WTC11 (cell line): ENCODE measurements around the gene GALR2. TPM values are rescaled to one million over a fixed set of nuclear protein-coding genes. Genes with fewer than 3 reads are reported as not detected.

Experiments used
- ATAC-seq: fragments of 200-7000 bp; cut with Tn5 transposase; 2 replicates; pipeline ENCODE4 v1.10.0; 2021; ENCODE audit warnings: mild to moderate bottlenecking, moderate library complexity
- CTCF ChIA-PET: fragments of 300-600 bp; sonication (Branson Sonifier 250); formaldehyde crosslinking; loops from one replicate; lab custom pipeline; 2021; ENCODE audit warnings: antibody characterized with exemption; lab: Charles Lee
- POLR2A ChIA-PET: fragments of 350-600 bp; sonication (Branson Sonifier 250); formaldehyde crosslinking; loops from one replicate; lab custom pipeline; 2021; ENCODE audit warnings: antibody characterized with exemption; lab: Charles Lee
- DNase-seq: peaks from one replicate; pipeline ENCODE4 v3.0.0; 2021; ENCODE audit warnings: low spot score
- H3K27ac Mint-ChIP-seq: 2 replicates; pipeline ENCODE4 v1.8.0; 2021; ENCODE audit warnings: mixed read lengths
- H3K27me3 Mint-ChIP-seq: 2 replicates; pipeline ENCODE4 v1.8.0; 2021; ENCODE audit warnings: low read depth, mild to moderate bottlenecking, moderate library complexity, mixed read lengths
- H3K36me3 Mint-ChIP-seq: 2 replicates; pipeline ENCODE4 v1.8.0; 2021; ENCODE audit warnings: mixed read lengths
- H3K4me1 Mint-ChIP-seq: 2 replicates; pipeline ENCODE4 v1.8.0; 2022; ENCODE audit warnings: mixed read lengths
- H3K4me3 Mint-ChIP-seq: 2 replicates; pipeline ENCODE4 v1.8.0; 2021; ENCODE audit warnings: mild to moderate bottlenecking, moderate library complexity, mixed read lengths
- H3K9me3 Mint-ChIP-seq: 2 replicates; pipeline ENCODE4 v1.8.0; 2021; ENCODE audit warnings: mixed read lengths
- AR ChIP-seq: fragments of 250-450 bp; sonication (Bioruptor Pico); IDR thresholded peaks from 2 replicates; pipeline ENCODE4 v1.9.0; 2021; ENCODE audit warnings: mild to moderate bottlenecking
- ATF1 ChIP-seq: sonication (generic); formaldehyde crosslinking; IDR thresholded peaks from 2 replicates; pipeline ENCODE4 v1.8.1; 2023; ENCODE audit warnings: mild to moderate bottlenecking, moderate library complexity, missing genetic modification reagents
- CTCF ChIP-seq: fragments of 200-600 bp; IDR thresholded peaks from 2 replicates; pipeline ENCODE4 v1.8.0; 2022; ENCODE audit warnings: antibody characterized with exemption
- E2F4 ChIP-seq: sonication (generic); formaldehyde crosslinking; IDR thresholded peaks from 2 replicates; pipeline ENCODE4 v1.8.1; 2022; ENCODE audit warnings: low read depth, mild to moderate bottlenecking, moderate library complexity, missing genetic modification reagents, borderline replicate concordance
- ELF4 ChIP-seq: sonication (generic); formaldehyde crosslinking; IDR thresholded peaks from 2 replicates; pipeline ENCODE4 v1.8.1; 2022; ENCODE audit warnings: low read depth, mild to moderate bottlenecking, moderate library complexity, missing genetic modification reagents
- EMX1 ChIP-seq: fragments of 250-450 bp; sonication (Bioruptor Pico); IDR thresholded peaks from 2 replicates; pipeline ENCODE4 v1.8.0; 2021; ENCODE audit warnings: mild to moderate bottlenecking
- MLX ChIP-seq: sonication (generic); formaldehyde crosslinking; IDR thresholded peaks from 2 replicates; pipeline ENCODE4 v1.8.1; 2023; ENCODE audit warnings: mild to moderate bottlenecking, missing genetic modification reagents, moderate library complexity
- MXD4 ChIP-seq: fragments of 250-450 bp; sonication (Bioruptor Pico); IDR thresholded peaks from 2 replicates; pipeline ENCODE4 v1.8.0; 2021; ENCODE audit warnings: mild to moderate bottlenecking, moderate library complexity, borderline replicate concordance
- NFE2L1 ChIP-seq: sonication (generic); formaldehyde crosslinking; IDR thresholded peaks from 2 replicates; pipeline ENCODE4 v1.8.1; 2023; ENCODE audit warnings: missing genetic modification reagents
- PRRX2 ChIP-seq: fragments of 250-450 bp; sonication (Bioruptor Pico); IDR thresholded peaks from 2 replicates; pipeline ENCODE4 v1.8.0; 2021; ENCODE audit warnings: mild to moderate bottlenecking
- SP1 ChIP-seq: sonication (generic); formaldehyde crosslinking; conservative IDR thresholded peaks from 2 replicates; pipeline ENCODE4 v1.8.1; 2022; ENCODE audit warnings: missing genetic modification reagents
- USF1 ChIP-seq: sonication (generic); formaldehyde crosslinking; IDR thresholded peaks from 2 replicates; pipeline ENCODE4 v1.8.0; 2022; ENCODE audit warnings: mild to moderate bottlenecking, missing genetic modification reagents
- USF2 ChIP-seq: sonication (generic); formaldehyde crosslinking; IDR thresholded peaks from 2 replicates; pipeline ENCODE4 v1.8.1; 2023; ENCODE audit warnings: mild to moderate bottlenecking, missing genetic modification reagents, moderate library complexity
- ZNF232 ChIP-seq: sonication (generic); formaldehyde crosslinking; IDR thresholded peaks from 2 replicates; pipeline ENCODE4 v1.8.0; 2022; ENCODE audit warnings: mild to moderate bottlenecking, missing genetic modification reagents
- ZNF281 ChIP-seq: sonication (generic); formaldehyde crosslinking; IDR thresholded peaks from 2 replicates; pipeline ENCODE4 v1.8.0; 2023; ENCODE audit warnings: mild to moderate bottlenecking, missing genetic modification reagents
- ZNF416 ChIP-seq: fragments of 250-450 bp; sonication (Bioruptor Pico); IDR thresholded peaks from 2 replicates; pipeline ENCODE4 v1.9.0; 2021; ENCODE audit warnings: mild to moderate bottlenecking, inconsistent platforms
- ZNF532 ChIP-seq: fragments of 250-450 bp; sonication (Bioruptor Pico); IDR thresholded peaks from 2 replicates; pipeline ENCODE4 v1.9.0; 2021; ENCODE audit warnings: mild to moderate bottlenecking, borderline replicate concordance
- ZSCAN18 ChIP-seq: fragments of 250-450 bp; sonication (Bioruptor Pico); IDR thresholded peaks from 2 replicates; pipeline ENCODE4 v2.1.2; 2022; ENCODE audit warnings: mild to moderate bottlenecking, moderate library complexity
- total RNA-seq: library from RNA; stranded (reverse); gene quantifications from 3 replicates; pipeline ENCODE4 v1.2.3, GENCODE V29; 2021

The GALR2 gene
- total RNA-seq, 1 experiment from 2014 or later = 2.9 TPM

- peaks cover 47% of the 10 kb centered on the region for H3K4me1 Mint-ChIP-seq
- peak overlapping the region; percentile 59 for H3K4me3 Mint-ChIP-seq
- no peak overlapping the region for H3K27ac Mint-ChIP-seq
- H3K9me3 Mint-ChIP-seq = no peaks in the 10 kb centered on the region
- CTCF ChIA-PET = interaction anchor here (0.6 to 3.7 kb wide), 21 partner anchors 9 to 306 kb away, joined by 3 to 26 read pairs (median 4); partner anchors contain the start of genes CDK3, EXOC7, MRPL38 and UBALD2
- H3K27me3 Mint-ChIP-seq = peaks cover 46% of the 10 kb centered on the region
- ATAC-seq = peak; percentile 31
- POLR2A ChIA-PET = interaction anchor here (0.6 to 1.1 kb wide), 3 partner anchors 13 to 176 kb away, joined by 3 to 7 read pairs (median 5); partner anchors contain the start of gene MRPL38
- H3K36me3 Mint-ChIP-seq = peaks cover 12% of the 10 kb centered on the region
- DNase-seq = peak; percentile 49
- no peak for TF ChIP-seq ZNF416
- TF ChIP-seq ZSCAN18 (CRISPR knock-in tag) = no peak
- TF ChIP-seq CTCF = no peak
- peak; percentile 47 for TF ChIP-seq ZNF232 (CRISPR knock-in tag)
- TF ChIP-seq E2F4 = no peak
- peak; percentile 92 for TF ChIP-seq ZNF281 (CRISPR knock-in tag)
- peak; percentile 62; the same call in 1 of the 2 replicates for TF ChIP-seq AR (CRISPR knock-in tag)
- no peak; the same call in 1 of the 2 replicates for TF ChIP-seq USF2 (CRISPR knock-in tag)
- TF ChIP-seq EMX1 (CRISPR knock-in tag) = peak; percentile 28; the same call in 1 of the 2 replicates
- TF ChIP-seq ELF4 (CRISPR knock-in tag) = no peak
- TF ChIP-seq USF1 (CRISPR knock-in tag) = peak; percentile 44; the same call in 1 of the 2 replicates
- TF ChIP-seq NFE2L1 (CRISPR knock-in tag) = no peak; the same call in 1 of the 2 replicates
- TF ChIP-seq ATF1 (CRISPR knock-in tag) = 0 out of 2 replicates have a peak, but pooled peaks have one; percentile 64
- TF ChIP-seq MXD4 (CRISPR knock-in tag) = no peak
- peak; percentile 58; the same call in 1 of the 2 replicates for TF ChIP-seq ZNF532
- no peak for TF ChIP-seq SP1 (CRISPR knock-in tag)
- 0 out of 2 replicates have a peak, but pooled peaks have one; percentile 75 for TF ChIP-seq PRRX2 (CRISPR knock-in tag)
- no peak for TF ChIP-seq MLX (CRISPR knock-in tag)
These were observed 5.6 kb downstream of the GALR2 start for GRCh38 chr17:76079956-76080767.
